ENCODE results near the gene MTMR10. TPM values are rescaled to one million over a fixed set of nuclear protein-coding genes. Genes with fewer than 3 reads are reported as not detected.

Gene MTMR10
- total RNA-seq, 2 experiments from 2014 or later = 19.9 to 21.4 TPM

GRCh38 chr15:31001702-31002101, 10.3 kb upstream of the MTMR10 start:
- Mint-ChIP-seq H3K9me3 (ENCODE audit: low read depth) (no peaks in the 10 kb centered on the region), H3K4me1 (peaks cover 28% of the 10 kb centered on the region), H3K27me3 (peaks cover 27% of the 10 kb centered on the region), H3K4me3 (no peak overlapping the region), H3K27ac (no peak overlapping the region), H3K36me3 (no peaks in the 10 kb centered on the region)
- CTCF ChIA-PET = no interaction called here
- DNase-seq (no peak), ATAC-seq (no peak)

GRCh38 chr15:30999729-31000128, 8.3 kb upstream of the MTMR10 start:
- no peaks in the 10 kb centered on the region for H3K36me3 Mint-ChIP-seq
- H3K27me3 Mint-ChIP-seq = peaks cover 27% of the 10 kb centered on the region
- H3K27ac Mint-ChIP-seq = no peak overlapping the region
- CTCF ChIA-PET = no interaction called here
- no peak for ATAC-seq
- H3K4me3 Mint-ChIP-seq = no peak overlapping the region
- DNase-seq = no peak
- no peaks in the 10 kb centered on the region for H3K9me3 Mint-ChIP-seq (ENCODE audit: low read depth)
- peaks cover 18% of the 10 kb centered on the region for H3K4me1 Mint-ChIP-seq

- H3K4me1 Mint-ChIP-seq = peaks cover 5% of the 10 kb centered on the region
- no peak for DNase-seq
- H3K9me3 Mint-ChIP-seq (ENCODE audit: low read depth) = no peaks in the 10 kb centered on the region
- H3K27ac Mint-ChIP-seq = no peak overlapping the region
- no peaks in the 10 kb centered on the region for H3K36me3 Mint-ChIP-seq
- ATAC-seq = peak; percentile 33
- CTCF ChIA-PET = interaction anchor here (0.5 kb wide), 1 partner anchor 124 kb away, joined by 3 read pairs; no protein-coding TSS in a partner anchor
- no peak overlapping the region for H3K4me3 Mint-ChIP-seq
- H3K27me3 Mint-ChIP-seq = peaks cover 20% of the 10 kb centered on the region
Measured at GRCh38 chr15:30997270-30997669, 5.8 kb upstream of the MTMR10 start.

GRCh38 chr15:30992249-30992864, 929 bp upstream of the MTMR10 start:
- H3K4me1 Mint-ChIP-seq = peaks cover 24% of the 10 kb centered on the region
- peaks cover 4% of the 10 kb centered on the region for H3K36me3 Mint-ChIP-seq
- DNase-seq (no peak), ATAC-seq (no peak)
- H3K27me3 Mint-ChIP-seq = peaks cover 9% of the 10 kb centered on the region
- CTCF ChIA-PET = interaction anchor here (0.6 to 1.3 kb wide), 5 partner anchors 10 to 137 kb away, joined by 3 to 6 read pairs (median 3); no protein-coding TSS in a partner anchor
- peak overlapping the region; percentile 82 for H3K4me3 Mint-ChIP-seq
- H3K9me3 Mint-ChIP-seq (ENCODE audit: low read depth) = no peaks in the 10 kb centered on the region
- H3K27ac Mint-ChIP-seq = peak overlapping the region; percentile 82

GRCh38 chr15:30990446-30991254, 778 bp downstream of the MTMR10 start:
- no peak for ATAC-seq
- peak overlapping the region; percentile 92 for H3K27ac Mint-ChIP-seq
- peaks cover 1% of the 10 kb centered on the region for H3K27me3 Mint-ChIP-seq
- peaks cover 10% of the 10 kb centered on the region for H3K36me3 Mint-ChIP-seq
- DNase-seq = no peak
- H3K4me3 Mint-ChIP-seq = peak overlapping the region; percentile 93
- H3K9me3 Mint-ChIP-seq (ENCODE audit: low read depth) = no peaks in the 10 kb centered on the region
- H3K4me1 Mint-ChIP-seq = peaks cover 27% of the 10 kb centered on the region
- CTCF ChIA-PET = no interaction called here

- no peak for ATAC-seq
- Mint-ChIP-seq H3K36me3 (peaks cover 10% of the 10 kb centered on the region), H3K4me1 (peaks cover 30% of the 10 kb centered on the region), H3K9me3 (ENCODE audit: low read depth) (no peaks in the 10 kb centered on the region), H3K4me3 (peak overlapping the region; percentile 93), H3K27me3 (no peaks in the 10 kb centered on the region), H3K27ac (peak overlapping the region; percentile 92)
- CTCF ChIA-PET = no interaction called here
- DNase-seq = no peak
Measured at GRCh38 chr15:30990036-30990435, 1.4 kb downstream of the MTMR10 start.

- ATAC-seq = no peak
- CTCF ChIA-PET = interaction anchor here (1.3 kb wide), 1 partner anchor 81 kb away, joined by 3 read pairs; the partner anchor contains the start of gene FAN1
- no peak for DNase-seq
- Mint-ChIP-seq H3K36me3 (peaks cover 24% of the 10 kb centered on the region), H3K27me3 (no peaks in the 10 kb centered on the region), H3K27ac (no peak overlapping the region), H3K4me3 (no peak overlapping the region), H3K4me1 (peaks cover 28% of the 10 kb centered on the region), H3K9me3 (ENCODE audit: low read depth) (no peaks in the 10 kb centered on the region)
Measured at GRCh38 chr15:30985081-30985531, 6.3 kb downstream of the MTMR10 start.

- Mint-ChIP-seq H3K36me3 (peaks cover 30% of the 10 kb centered on the region), H3K9me3 (ENCODE audit: low read depth) (no peaks in the 10 kb centered on the region), H3K4me3 (no peak overlapping the region), H3K4me1 (peaks cover 29% of the 10 kb centered on the region), H3K27ac (no peak overlapping the region), H3K27me3 (no peaks in the 10 kb centered on the region)
- ATAC-seq (no peak), DNase-seq (no peak)
- CTCF ChIA-PET = interaction anchor here (1.3 kb wide), 1 partner anchor 80 kb away, joined by 3 read pairs; the partner anchor contains the start of gene FAN1
Measured at GRCh38 chr15:30984542-30984941, 6.9 kb downstream of the MTMR10 start.

GRCh38 chr15:30984118-30984517, 7.3 kb downstream of the MTMR10 start:
- CTCF ChIA-PET = interaction anchor here (1.3 kb wide), 1 partner anchor 80 kb away, joined by 3 read pairs; the partner anchor contains the start of gene FAN1
- H3K9me3 Mint-ChIP-seq (ENCODE audit: low read depth) = no peaks in the 10 kb centered on the region
- H3K4me1 Mint-ChIP-seq = peaks cover 32% of the 10 kb centered on the region
- no peaks in the 10 kb centered on the region for H3K27me3 Mint-ChIP-seq
- peaks cover 32% of the 10 kb centered on the region for H3K36me3 Mint-ChIP-seq
- DNase-seq (no peak), ATAC-seq (no peak)
- H3K27ac Mint-ChIP-seq = no peak overlapping the region
- no peak overlapping the region for H3K4me3 Mint-ChIP-seq

- Mint-ChIP-seq H3K9me3 (ENCODE audit: low read depth) (no peaks in the 10 kb centered on the region), H3K36me3 (peaks cover 25% of the 10 kb centered on the region), H3K4me1 (peaks cover 17% of the 10 kb centered on the region), H3K27ac (no peak overlapping the region), H3K4me3 (no peak overlapping the region), H3K27me3 (no peaks in the 10 kb centered on the region)
- DNase-seq (no peak), ATAC-seq (no peak)
- CTCF ChIA-PET = interaction anchor here (1.3 kb wide), 1 partner anchor 9 kb away, joined by 3 read pairs; no protein-coding TSS in a partner anchor
Measured at GRCh38 chr15:30979457-30979856, 12.0 kb downstream of the MTMR10 start.

- DNase-seq (no peak), ATAC-seq (no peak)
- Mint-ChIP-seq H3K4me3 (no peak overlapping the region), H3K27me3 (no peaks in the 10 kb centered on the region), H3K27ac (no peak overlapping the region), H3K4me1 (peaks cover 14% of the 10 kb centered on the region), H3K9me3 (ENCODE audit: low read depth) (no peaks in the 10 kb centered on the region), H3K36me3 (peaks cover 28% of the 10 kb centered on the region)
- CTCF ChIA-PET = interaction anchor here (0.8 to 1.0 kb wide), 2 partner anchors 8 to 11 kb away, joined by 3 to 4 read pairs; no protein-coding TSS in a partner anchor
Measured at GRCh38 chr15:30978328-30978727, 13.1 kb downstream of the MTMR10 start.

- Mint-ChIP-seq H3K4me3 (no peak overlapping the region), H3K9me3 (ENCODE audit: low read depth) (no peaks in the 10 kb centered on the region), H3K4me1 (peaks cover 40% of the 10 kb centered on the region), H3K27ac (no peak overlapping the region), H3K36me3 (peaks cover 39% of the 10 kb centered on the region), H3K27me3 (no peaks in the 10 kb centered on the region)
- DNase-seq (no peak), ATAC-seq (no peak)
- CTCF ChIA-PET = no interaction called here
Measured at GRCh38 chr15:30974112-30974511, 17.3 kb downstream of the MTMR10 start.

GRCh38 chr15:30973379-30973778, 18.0 kb downstream of the MTMR10 start:
- Mint-ChIP-seq H3K4me1 (peaks cover 41% of the 10 kb centered on the region), H3K27ac (no peak overlapping the region), H3K4me3 (no peak overlapping the region), H3K36me3 (peaks cover 39% of the 10 kb centered on the region), H3K9me3 (ENCODE audit: low read depth) (no peaks in the 10 kb centered on the region), H3K27me3 (no peaks in the 10 kb centered on the region)
- no peak for ATAC-seq
- CTCF ChIA-PET = no interaction called here
- DNase-seq = no peak

Data from activated CD8-positive, alpha-beta memory T cell treated with anti-CD3 and anti-CD28 coated beads, Interleukin-2, amount 10 ng/mL, durations not matched to agents 7 days and 5 days (primary cell).